Measurements from ENCODE around the gene PRTN3.
"Not testable (repeated sequence)": the region's sequence is repeated elsewhere in the genome, so short reads cannot be mapped to it uniquely, and the experiment has no call there.

PRTN3 gene

GRCh38 chr19:812747-813218 is 28.0 kb upstream of the PRTN3 start:
- H3K36me3 ChIP-seq (ENCODE audit: insufficient read depth, low read length), result peaks cover 65% of the 10 kb centered on the region
- WGBS, result 95% methylated on average over 72 of the region's 72 CpGs
- no peaks in the 10 kb centered on the region for H3K9me3 ChIP-seq (ENCODE audit: insufficient read depth, low read depth, low read length)
- no peak overlapping the region for H3K4me3 ChIP-seq (ENCODE audit: low read length)
- H3K27ac ChIP-seq (ENCODE audit: low read depth, low read length), result no peak overlapping the region
- no peak overlapping the region for H3K9ac ChIP-seq (ENCODE audit: low read depth, low read length)
- no peaks in the 10 kb centered on the region for H3K27me3 ChIP-seq (ENCODE audit: insufficient read depth, low read length)
- H3K4me1 ChIP-seq (ENCODE audit: insufficient read depth, low read length), result no peaks in the 10 kb centered on the region

GRCh38 chr19:813219-814151 is 27.3 kb upstream of the PRTN3 start:
- Histone ChIP-seq H3K4me3 (ENCODE audit: low read length) (no peak overlapping the region), H3K9ac (ENCODE audit: low read depth, low read length) (no peak overlapping the region), H3K27ac (ENCODE audit: low read depth, low read length) (no peak overlapping the region), H3K36me3 (ENCODE audit: insufficient read depth, low read length) (peaks cover 59% of the 10 kb centered on the region), H3K4me1 (ENCODE audit: insufficient read depth, low read length) (no peaks in the 10 kb centered on the region), H3K9me3 (ENCODE audit: insufficient read depth, low read depth, low read length) (no peaks in the 10 kb centered on the region), H3K27me3 (ENCODE audit: insufficient read depth, low read length) (no peaks in the 10 kb centered on the region)
- WGBS, result 96% methylated on average over 87 of the region's 87 CpGs

GRCh38 chr19:814152-815078 is 26.4 kb upstream of the PRTN3 start:
- H3K27me3 ChIP-seq (ENCODE audit: insufficient read depth, low read length), result no peaks in the 10 kb centered on the region
- H3K9me3 ChIP-seq (ENCODE audit: insufficient read depth, low read depth, low read length), result no peaks in the 10 kb centered on the region
- no peak overlapping the region for H3K27ac ChIP-seq (ENCODE audit: low read depth, low read length)
- H3K36me3 ChIP-seq (ENCODE audit: insufficient read depth, low read length), result peaks cover 50% of the 10 kb centered on the region
- no peaks in the 10 kb centered on the region for H3K4me1 ChIP-seq (ENCODE audit: insufficient read depth, low read length)
- no peak overlapping the region for H3K9ac ChIP-seq (ENCODE audit: low read depth, low read length)
- no peak overlapping the region for H3K4me3 ChIP-seq (ENCODE audit: low read length)
- WGBS, result 93% methylated on average over 49 of the region's 49 CpGs

- no peaks in the 10 kb centered on the region for H3K27me3 ChIP-seq (ENCODE audit: insufficient read depth, low read length)
- no peak overlapping the region for H3K27ac ChIP-seq (ENCODE audit: low read depth, low read length)
- WGBS, result 96% methylated on average over 47 of the region's 47 CpGs
- H3K4me3 ChIP-seq (ENCODE audit: low read length), result no peak overlapping the region
- no peaks in the 10 kb centered on the region for H3K9me3 ChIP-seq (ENCODE audit: insufficient read depth, low read depth, low read length)
- H3K36me3 ChIP-seq (ENCODE audit: insufficient read depth, low read length), result peaks cover 42% of the 10 kb centered on the region
- H3K9ac ChIP-seq (ENCODE audit: low read depth, low read length), result no peak overlapping the region
- no peaks in the 10 kb centered on the region for H3K4me1 ChIP-seq (ENCODE audit: insufficient read depth, low read length)
Observed at GRCh38 chr19:815079-815774, 25.6 kb upstream of the PRTN3 start.

GRCh38 chr19:815775-816499 is 24.9 kb upstream of the PRTN3 start:
- Histone ChIP-seq H3K27ac (ENCODE audit: low read depth, low read length) (no peak overlapping the region), H3K4me3 (ENCODE audit: low read length) (no peak overlapping the region), H3K27me3 (ENCODE audit: insufficient read depth, low read length) (no peaks in the 10 kb centered on the region), H3K36me3 (ENCODE audit: insufficient read depth, low read length) (peaks cover 35% of the 10 kb centered on the region), H3K9me3 (ENCODE audit: insufficient read depth, low read depth, low read length) (no peaks in the 10 kb centered on the region), H3K4me1 (ENCODE audit: insufficient read depth, low read length) (no peaks in the 10 kb centered on the region), H3K9ac (ENCODE audit: low read depth, low read length) (no peak overlapping the region)
- WGBS, result 93% methylated on average over 13 of the region's 13 CpGs

GRCh38 chr19:816500-816857 is 24.3 kb upstream of the PRTN3 start:
- WGBS, result 92% methylated on average over 2 of the region's 2 CpGs
- no peaks in the 10 kb centered on the region for H3K9me3 ChIP-seq (ENCODE audit: insufficient read depth, low read depth, low read length)
- H3K36me3 ChIP-seq (ENCODE audit: insufficient read depth, low read length), result peaks cover 30% of the 10 kb centered on the region
- no peak overlapping the region for H3K4me3 ChIP-seq (ENCODE audit: low read length)
- no peak overlapping the region for H3K9ac ChIP-seq (ENCODE audit: low read depth, low read length)
- no peak overlapping the region for H3K27ac ChIP-seq (ENCODE audit: low read depth, low read length)
- H3K27me3 ChIP-seq (ENCODE audit: insufficient read depth, low read length), result no peaks in the 10 kb centered on the region
- H3K4me1 ChIP-seq (ENCODE audit: insufficient read depth, low read length), result no peaks in the 10 kb centered on the region

DNA sequence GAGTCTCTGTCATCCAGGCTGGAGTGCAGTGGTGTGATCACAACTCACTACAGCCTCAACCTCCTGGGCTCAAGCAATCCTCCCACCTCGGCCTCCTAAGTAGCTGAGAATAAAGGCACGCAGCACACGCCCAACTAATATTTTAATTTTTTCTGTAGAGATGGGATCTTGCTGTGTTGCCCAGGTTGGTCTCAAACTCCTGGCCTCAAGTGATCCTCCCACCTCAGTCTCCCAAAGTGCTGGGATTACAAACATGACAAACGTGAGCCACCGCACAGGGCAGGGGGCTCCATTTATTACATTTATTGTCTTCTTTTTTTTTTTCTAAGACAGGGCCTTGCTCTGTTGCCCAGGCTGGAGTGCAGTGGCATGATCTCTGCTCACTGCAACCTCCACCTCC is 20.6 kb upstream of the PRTN3 start:
- H3K4me3 ChIP-seq (ENCODE audit: low read length); H3K9me3 ChIP-seq (ENCODE audit: insufficient read depth, low read depth, low read length); H3K27ac ChIP-seq (ENCODE audit: low read depth, low read length); H3K9ac ChIP-seq (ENCODE audit: low read depth, low read length); H3K4me1 ChIP-seq (ENCODE audit: insufficient read depth, low read length); H3K27me3 ChIP-seq (ENCODE audit: insufficient read depth, low read length): not testable (repeated sequence)
- peaks cover 15% of the 10 kb centered on the region; the same call in 1 of the 2 replicates for H3K36me3 ChIP-seq (ENCODE audit: insufficient read depth, low read length)
- WGBS, result 96% methylated on average over 5 of the region's 5 CpGs

- under 1% methylated on average over 64 of the region's 64 CpGs for WGBS
- H3K9ac ChIP-seq (ENCODE audit: low read depth, low read length), result peak overlapping the region; percentile 69
- peak overlapping the region; percentile 61 for H3K4me3 ChIP-seq (ENCODE audit: low read length)
- no peaks in the 10 kb centered on the region for H3K9me3 ChIP-seq (ENCODE audit: insufficient read depth, low read depth, low read length)
- H3K27me3 ChIP-seq (ENCODE audit: insufficient read depth, low read length), result no peaks in the 10 kb centered on the region
- peak overlapping the region; percentile 55 for H3K27ac ChIP-seq (ENCODE audit: low read depth, low read length)
- H3K4me1 ChIP-seq (ENCODE audit: insufficient read depth, low read length), result peaks cover 5% of the 10 kb centered on the region; the same call in 1 of the 2 replicates
- peaks cover 8% of the 10 kb centered on the region; the same call in 1 of the 2 replicates for H3K36me3 ChIP-seq (ENCODE audit: insufficient read depth, low read length)
Observed at GRCh38 chr19:821231-821824, 19.5 kb upstream of the PRTN3 start.

GRCh38 chr19:821825-822503 is 18.8 kb upstream of the PRTN3 start, which contains the start of gene PLPPR3:
Gene PLPPR3 (minus strand): TSS chr19:821955. CDS start chr19:821559, 396 bp downstream.
- H3K27me3 ChIP-seq (ENCODE audit: insufficient read depth, low read length), result no peaks in the 10 kb centered on the region
- no peaks in the 10 kb centered on the region for H3K9me3 ChIP-seq (ENCODE audit: insufficient read depth, low read depth, low read length)
- 1% methylated on average over 61 of the region's 86 CpGs for WGBS
- H3K9ac ChIP-seq (ENCODE audit: low read depth, low read length), result peak within 1 kb of the TSS; percentile 69
- H3K36me3 ChIP-seq (ENCODE audit: insufficient read depth, low read length), result peaks cover 6% of the 10 kb centered on the region; the same call in 1 of the 2 replicates
- H3K27ac ChIP-seq (ENCODE audit: low read depth, low read length), result peak within 1 kb of the TSS; percentile 55
- peak within 1 kb of the TSS; percentile 61 for H3K4me3 ChIP-seq (ENCODE audit: low read length)
- H3K4me1 ChIP-seq (ENCODE audit: insufficient read depth, low read length), result peaks cover 5% of the 10 kb centered on the region; the same call in 1 of the 2 replicates
